IMR-90 (cell line): ENCODE results near the gene OSTN.

Experiments
- BHLHE40 ChIP-seq: fragments of 150-350 bp; IDR thresholded peaks from 2 replicates; pipeline ENCODE4 v1.6.1; 2016; ENCODE audit warnings: mild to moderate bottlenecking, low read depth, low read length
- CTCF ChIP-seq: conservative IDR thresholded peaks from 2 replicates; pipeline ENCODE4 v1.5.1; 2012; ENCODE audit warnings: mild to moderate bottlenecking, low read depth, low read length, improper control_type of control experiment
- MAFK ChIP-seq: IDR thresholded peaks from 2 replicates; pipeline ENCODE4 v1.6.1; 2012; ENCODE audit warnings: low read depth, low read length, improper control_type of control experiment
- MXI1 ChIP-seq: IDR thresholded peaks from 2 replicates; pipeline ENCODE4 v1.6.1; 2012; ENCODE audit warnings: low read depth, mild to moderate bottlenecking, low read length, moderate library complexity, borderline replicate concordance
- POLR2A ChIP-seq: IDR thresholded peaks from 2 replicates; pipeline ENCODE4 v1.6.1; 2012; ENCODE audit warnings: mild to moderate bottlenecking, low read depth, low read length
- RAD21 ChIP-seq: IDR thresholded peaks from 2 replicates; pipeline ENCODE4 v1.6.1; 2012; ENCODE audit warnings: low read length, improper control_type of control experiment
- RFX5 ChIP-seq: IDR thresholded peaks from 2 replicates; pipeline ENCODE4 v1.8.0; 2012; ENCODE audit warnings: low read depth, mild to moderate bottlenecking, low read length, moderate library complexity
- SMC3 ChIP-seq: fragments of 150-350 bp; IDR thresholded peaks from 2 replicates; pipeline ENCODE4 v1.6.1; 2016; ENCODE audit warnings: low read depth, mild to moderate bottlenecking, antibody characterized with exemption, low read length, moderate library complexity
- TF ChIP-seq, protein P1 (sequence below): fragments of 150-350 bp; IDR thresholded peaks from 2 replicates; pipeline ENCODE4 v1.6.1; 2017; ENCODE audit warnings: mild to moderate bottlenecking, antibody characterized with exemption, low read length, low read depth

DNA sequence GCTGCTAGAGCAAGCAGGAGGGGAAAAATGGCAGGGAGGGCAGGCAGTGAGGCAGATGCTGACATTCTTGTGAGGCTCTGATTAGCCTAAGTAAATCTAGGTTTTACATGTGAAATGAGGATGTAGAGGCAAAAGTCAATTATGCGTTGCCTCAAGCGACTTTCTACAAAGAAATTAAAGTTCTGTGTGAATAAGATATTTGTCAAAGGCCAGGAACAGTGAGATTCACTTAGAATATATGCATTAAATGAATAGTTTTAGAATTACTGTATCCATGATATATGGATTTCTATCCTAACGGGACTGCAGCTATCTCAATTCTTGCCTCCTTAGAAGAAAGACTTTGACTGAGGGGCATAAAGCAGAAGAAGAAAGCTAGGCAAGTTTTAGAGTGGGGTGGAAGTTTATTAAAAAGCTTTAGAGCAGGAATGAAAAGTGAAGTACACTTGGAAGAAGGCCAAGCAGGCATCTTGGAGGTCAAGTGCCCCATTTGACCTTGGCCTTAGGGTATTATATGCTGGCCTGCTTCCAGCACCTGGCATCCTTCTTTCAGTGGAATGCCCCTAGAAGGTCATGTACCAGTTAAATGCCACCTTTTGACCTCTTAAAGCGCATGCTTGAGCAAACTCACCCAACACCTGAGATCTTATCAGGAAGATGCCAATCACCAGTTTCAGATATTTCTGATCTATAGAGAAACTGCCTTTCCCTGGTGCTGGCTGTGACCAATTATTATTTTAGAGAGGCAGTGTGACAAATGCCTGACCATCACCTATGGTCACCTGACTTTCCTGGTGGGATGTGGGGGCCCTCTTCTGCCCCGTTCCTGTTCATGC, 38.2 kb downstream of the OSTN start:
- no peak for TF ChIP-seq CTCF
- TF ChIP-seq MXI1: no peak
- no peak for TF ChIP-seq MAFK
- no peak for TF ChIP-seq RAD21
- no peak for TF ChIP-seq POLR2A
- TF ChIP-seq SMC3: no peak
- TF ChIP-seq, protein P1, sequence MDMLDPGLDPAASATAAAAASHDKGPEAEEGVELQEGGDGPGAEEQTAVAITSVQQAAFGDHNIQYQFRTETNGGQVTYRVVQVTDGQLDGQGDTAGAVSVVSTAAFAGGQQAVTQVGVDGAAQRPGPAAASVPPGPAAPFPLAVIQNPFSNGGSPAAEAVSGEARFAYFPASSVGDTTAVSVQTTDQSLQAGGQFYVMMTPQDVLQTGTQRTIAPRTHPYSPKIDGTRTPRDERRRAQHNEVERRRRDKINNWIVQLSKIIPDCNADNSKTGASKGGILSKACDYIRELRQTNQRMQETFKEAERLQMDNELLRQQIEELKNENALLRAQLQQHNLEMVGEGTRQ: no peak
- TF ChIP-seq RFX5: no peak
- no peak for TF ChIP-seq BHLHE40
